Rectal smooth muscle tissue (tissue), 1 donor: ENCODE measurements around the gene PEX14.
A peak's percentile ranks its signal among the peaks of the same experiment; 100 is the strongest.

Source experiments
- H3K27ac ChIP-seq: one replicate; pipeline ENCODE4 v1.7.0; 2013; ENCODE audit warnings: low read depth, low read length, inconsistent platforms
- H3K27me3 ChIP-seq: one replicate; pipeline ENCODE4 v1.7.0; 2013; ENCODE audit warnings: low read length; ENCODE audit not compliant: control insufficient read depth, insufficient read depth
- H3K36me3 ChIP-seq: one replicate; pipeline ENCODE4 v1.7.0; 2013; ENCODE audit warnings: low read length; ENCODE audit not compliant: control insufficient read depth, insufficient read depth
- H3K4me1 ChIP-seq: one replicate; pipeline ENCODE4 v1.7.0; 2013; ENCODE audit warnings: low read length; ENCODE audit not compliant: control insufficient read depth, insufficient read depth
- H3K4me3 ChIP-seq: one replicate; pipeline ENCODE4 v1.7.0; 2013; ENCODE audit warnings: low read length
- H3K9ac ChIP-seq: one replicate; pipeline ENCODE4 v1.7.0; 2013; ENCODE audit warnings: low read length

Gene PEX14

DNA sequence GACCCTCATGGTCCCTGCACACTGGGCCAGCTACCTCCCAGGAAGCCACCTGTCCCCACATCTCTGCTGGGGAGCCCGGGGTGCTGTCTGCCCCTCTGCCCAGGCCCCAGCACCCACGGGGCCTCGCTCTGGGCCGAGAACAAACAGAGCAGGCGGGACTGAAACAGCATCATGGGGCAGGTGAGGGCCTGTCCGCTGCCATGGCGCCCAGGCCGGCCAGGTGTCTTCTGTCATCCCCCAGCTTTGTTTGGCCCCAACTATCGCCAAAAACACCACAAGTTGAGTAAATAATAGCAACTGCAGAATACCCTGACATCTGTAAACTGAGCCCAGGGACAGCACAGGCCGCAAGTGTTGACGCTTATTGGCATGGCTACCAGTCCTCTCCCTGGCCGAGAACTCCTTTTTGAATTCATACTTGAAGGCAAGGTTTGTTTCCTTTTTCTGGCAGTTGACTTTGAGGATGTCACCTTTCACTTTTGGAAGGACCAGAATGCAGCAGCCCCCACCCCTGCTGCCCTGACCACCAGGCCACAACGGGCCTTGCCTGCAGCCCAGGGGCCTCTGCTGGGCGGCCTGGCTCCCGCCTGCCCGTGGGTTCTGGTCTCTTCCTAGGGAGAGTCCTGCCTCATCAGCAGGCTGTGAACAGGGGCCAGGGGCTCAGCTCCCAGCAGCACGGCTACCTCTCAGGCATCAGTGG, 169.0 kb downstream of the PEX14 start:
- Histone ChIP-seq H3K36me3 (peaks cover 32% of the 10 kb centered on the region), H3K9ac (no peak overlapping the region), H3K4me3 (no peak overlapping the region), H3K4me1 (peaks cover 17% of the 10 kb centered on the region), H3K27ac (no peak overlapping the region), H3K27me3 (no peaks in the 10 kb centered on the region)

DNA sequence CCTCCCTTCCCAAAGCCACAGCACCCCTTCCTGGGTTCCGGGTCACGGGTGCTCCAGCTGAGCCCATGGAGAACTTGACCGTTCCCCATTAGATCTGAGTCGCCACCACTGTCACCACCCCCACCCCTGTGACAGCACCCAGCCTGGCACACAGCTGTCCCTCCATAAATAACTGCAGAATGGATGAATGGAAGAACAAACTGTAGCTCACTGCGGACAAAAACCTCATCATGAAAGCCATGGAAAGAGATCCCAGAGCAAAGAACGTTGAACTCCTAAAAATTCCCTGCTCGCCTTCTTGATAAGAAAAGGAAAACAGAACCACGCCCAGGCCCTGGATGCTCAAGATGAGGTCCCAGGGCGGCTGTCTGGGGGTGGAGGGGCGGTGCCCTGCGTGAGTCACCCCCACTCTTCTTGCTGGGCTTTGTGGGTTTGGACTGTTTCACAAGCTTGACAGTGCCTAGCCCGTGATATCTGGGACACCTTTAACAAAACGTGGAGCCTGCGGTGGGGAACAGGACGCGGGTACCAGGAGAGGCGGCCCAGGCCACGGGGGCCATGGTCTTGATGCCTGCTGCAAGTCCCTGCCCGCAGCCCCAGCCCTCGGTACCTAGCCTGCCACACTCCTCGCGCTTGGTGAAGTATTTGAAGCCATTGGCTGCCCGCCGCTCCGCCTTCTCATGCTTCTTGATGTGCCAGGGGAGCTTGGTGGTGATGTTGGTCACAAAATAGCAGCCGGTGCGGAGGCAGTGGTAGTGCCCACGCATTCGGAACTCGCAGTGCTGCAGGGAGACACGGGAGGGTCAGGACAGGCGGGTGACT, 169.8 kb downstream of the PEX14 start:
- Histone ChIP-seq H3K9ac (no peak overlapping the region), H3K4me3 (no peak overlapping the region), H3K36me3 (peaks cover 31% of the 10 kb centered on the region), H3K4me1 (peaks cover 20% of the 10 kb centered on the region), H3K27ac (no peak overlapping the region), H3K27me3 (no peaks in the 10 kb centered on the region)

DNA sequence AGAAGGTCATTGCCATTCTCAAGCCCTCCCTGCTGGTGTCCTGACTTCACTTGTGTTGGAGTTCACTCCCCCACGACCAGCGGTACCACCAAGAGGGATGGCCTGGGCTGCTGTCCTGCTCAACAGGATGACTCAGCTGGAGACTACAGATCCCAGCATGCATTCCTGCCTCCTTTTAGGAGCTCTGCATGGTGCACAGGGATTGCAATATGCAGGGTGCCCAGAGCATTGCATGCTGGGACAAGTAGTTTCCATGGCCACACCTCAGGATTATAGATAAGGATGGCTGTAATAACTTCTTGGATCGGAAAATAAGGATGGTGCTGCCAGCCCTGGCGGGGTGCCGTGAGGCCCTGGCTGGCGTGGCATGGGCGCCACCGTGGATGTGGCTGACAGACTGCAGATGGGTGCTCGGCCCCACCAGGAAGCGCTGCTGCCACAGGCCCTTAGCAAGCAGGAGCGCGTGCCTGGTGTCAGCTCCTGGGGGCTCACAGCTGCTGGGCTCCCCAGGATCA, 171.7 kb downstream of the PEX14 start:
- no peak overlapping the region for H3K4me3 ChIP-seq
- no peaks in the 10 kb centered on the region for H3K27me3 ChIP-seq
- H3K4me1 ChIP-seq: peaks cover 6% of the 10 kb centered on the region
- peak overlapping the region; percentile 10 for H3K27ac ChIP-seq
- no peak overlapping the region for H3K9ac ChIP-seq
- H3K36me3 ChIP-seq: peaks cover 27% of the 10 kb centered on the region

- no peak overlapping the region for H3K27ac ChIP-seq
- no peaks in the 10 kb centered on the region for H3K27me3 ChIP-seq
- H3K4me3 ChIP-seq: no peak overlapping the region
- H3K9ac ChIP-seq: no peak overlapping the region
- peaks cover 24% of the 10 kb centered on the region for H3K36me3 ChIP-seq
- peaks cover 13% of the 10 kb centered on the region for H3K4me1 ChIP-seq
Observed at GRCh38 chr1:10647414-10648170, 172.8 kb downstream of the PEX14 start.

- Histone ChIP-seq H3K9ac (no peak overlapping the region), H3K36me3 (peaks cover 26% of the 10 kb centered on the region), H3K4me3 (no peak overlapping the region), H3K27me3 (no peaks in the 10 kb centered on the region), H3K4me1 (peaks cover 24% of the 10 kb centered on the region), H3K27ac (peak overlapping the region; percentile 64)
Observed at GRCh38 chr1:10648689-10649516, 174.2 kb downstream of the PEX14 start.

GRCh38 chr1:10649517-10650201, 174.9 kb downstream of the PEX14 start:
- Histone ChIP-seq H3K4me1 (peaks cover 32% of the 10 kb centered on the region), H3K9ac (no peak overlapping the region), H3K4me3 (no peak overlapping the region), H3K27ac (peak overlapping the region; percentile 64), H3K27me3 (no peaks in the 10 kb centered on the region), H3K36me3 (peaks cover 20% of the 10 kb centered on the region)

DNA sequence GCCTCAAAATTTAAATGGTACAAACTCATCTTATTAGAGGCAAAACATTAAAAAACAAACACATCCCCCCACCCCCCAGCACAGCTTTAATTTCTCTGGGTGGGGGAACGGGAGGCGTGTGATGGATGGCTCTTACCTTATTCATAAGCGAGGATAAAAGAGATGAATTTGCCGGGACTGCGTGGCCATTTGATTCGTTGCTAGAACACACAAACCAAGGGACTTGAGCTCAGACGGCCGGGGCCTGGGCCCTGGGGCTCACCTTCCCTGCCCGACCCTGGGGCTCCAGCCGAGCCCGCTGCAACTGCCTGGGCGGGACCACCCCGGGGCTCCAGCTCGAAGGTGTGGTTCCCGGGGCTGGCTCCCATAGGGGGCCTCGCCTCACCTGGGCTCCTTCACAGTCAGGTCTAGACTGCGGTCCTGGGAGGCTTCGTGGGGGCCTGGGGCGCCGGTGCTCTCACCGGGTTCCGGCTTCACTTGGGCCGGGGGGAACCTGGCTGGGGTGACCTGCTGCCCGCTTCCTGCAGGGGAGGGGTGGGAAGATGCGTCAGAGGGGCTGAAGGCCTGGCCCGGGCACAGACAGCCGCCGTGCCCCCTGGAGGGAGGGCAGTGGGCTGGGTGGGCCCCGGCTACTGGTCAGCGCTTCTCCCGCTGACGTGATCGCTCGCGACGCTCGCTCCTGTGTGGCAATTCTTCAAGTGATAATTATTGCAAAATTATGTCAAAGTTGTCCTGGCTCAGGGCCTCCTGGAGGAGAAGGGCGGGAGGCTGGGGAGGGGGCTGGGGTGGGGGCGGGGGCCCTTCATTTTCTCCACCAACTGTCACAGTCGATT, 176.0 kb downstream of the PEX14 start:
- Histone ChIP-seq H3K9ac (no peak overlapping the region), H3K36me3 (peaks cover 15% of the 10 kb centered on the region), H3K4me3 (no peak overlapping the region), H3K27ac (peak overlapping the region; percentile 63), H3K27me3 (no peaks in the 10 kb centered on the region), H3K4me1 (peaks cover 35% of the 10 kb centered on the region)

GRCh38 chr1:10651389-10651766, 176.6 kb downstream of the PEX14 start:
- H3K27ac ChIP-seq: peak overlapping the region; percentile 11
- H3K4me3 ChIP-seq: no peak overlapping the region
- peaks cover 40% of the 10 kb centered on the region for H3K4me1 ChIP-seq
- H3K27me3 ChIP-seq: no peaks in the 10 kb centered on the region
- H3K36me3 ChIP-seq: peaks cover 10% of the 10 kb centered on the region
- H3K9ac ChIP-seq: no peak overlapping the region

- H3K4me3 ChIP-seq: no peak overlapping the region
- H3K27ac ChIP-seq: peak overlapping the region; percentile 11
- no peaks in the 10 kb centered on the region for H3K27me3 ChIP-seq
- peaks cover 10% of the 10 kb centered on the region for H3K36me3 ChIP-seq
- H3K9ac ChIP-seq: no peak overlapping the region
- peaks cover 39% of the 10 kb centered on the region for H3K4me1 ChIP-seq
Observed at GRCh38 chr1:10651793-10652192, 177.0 kb downstream of the PEX14 start.

- H3K36me3 ChIP-seq: peaks cover 10% of the 10 kb centered on the region
- peaks cover 46% of the 10 kb centered on the region for H3K4me1 ChIP-seq
- H3K9ac ChIP-seq: no peak overlapping the region
- no peak overlapping the region for H3K4me3 ChIP-seq
- peak overlapping the region; percentile 77 for H3K27ac ChIP-seq
- H3K27me3 ChIP-seq: no peaks in the 10 kb centered on the region
Observed at GRCh38 chr1:10652626-10653025, 177.9 kb downstream of the PEX14 start.
